Measurements from ENCODE around the gene CISH.
A peak's percentile ranks its signal among the peaks of the same experiment; 100 is the strongest.

CISH gene

DNA sequence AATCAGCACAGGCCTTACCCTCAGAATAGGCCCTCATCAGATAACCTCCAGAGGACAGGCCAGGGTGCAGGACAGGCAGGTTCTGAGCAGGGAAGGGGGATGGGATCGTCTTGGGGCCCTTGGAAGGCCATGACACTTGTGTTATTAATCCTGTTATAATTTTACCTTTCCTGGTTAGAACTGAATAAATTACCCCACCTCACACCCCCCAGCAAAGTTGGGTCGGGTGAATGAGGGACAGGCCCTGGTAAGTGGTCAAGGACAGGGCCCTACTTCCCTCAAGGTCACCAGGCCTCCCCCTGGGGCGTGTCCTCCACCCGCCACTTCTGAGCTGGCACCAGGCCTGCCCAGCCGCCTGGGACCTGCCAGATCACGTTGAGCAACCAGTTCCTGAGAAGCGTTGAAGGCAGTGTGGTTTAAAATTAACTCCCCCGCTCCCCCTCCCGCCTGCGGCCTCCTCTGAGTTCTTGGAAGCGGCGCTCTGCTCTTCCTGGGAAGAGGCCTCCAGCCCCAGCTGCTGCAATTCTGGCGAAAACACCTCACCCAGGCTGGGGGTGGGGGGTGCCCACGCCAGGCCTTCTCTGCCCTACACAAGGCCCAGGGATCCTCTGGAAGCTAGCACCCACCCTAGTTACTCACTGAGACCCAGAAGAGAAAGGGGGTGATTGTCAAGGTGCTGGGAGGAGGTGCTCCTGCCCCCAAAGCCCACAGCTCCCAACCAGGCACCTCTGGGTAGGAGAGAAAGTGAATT lies 10.6 kb downstream of the CISH start:
- H3K4me3 ChIP-seq (ENCODE audit: low read depth in 1 of 2, low read length in 2 of 2), result peak overlapping the region in 1 of 2 experiments; percentile 82; a peak in 1 of 4 replicates
- no peaks in the 10 kb centered on the region for H3K27me3 ChIP-seq (ENCODE audit: insufficient read depth, low read length, poor library complexity)
- no peak overlapping the region for H2AFZ ChIP-seq (ENCODE audit: low read depth, low read length)
- ATAC-seq (ENCODE audit: insufficient read depth, low read depth) (peak; percentile 48), DNase-seq (peak; percentile 98)
- H4K20me1 ChIP-seq (ENCODE audit: insufficient read depth, low read length), result peaks cover 9% of the 10 kb centered on the region; the same call in 1 of the 2 replicates
- peaks cover 91% of the 10 kb centered on the region for H3K4me1 ChIP-seq (ENCODE audit: insufficient read depth, low read length)
- peaks cover 30% of the 10 kb centered on the region for H3K36me3 ChIP-seq (ENCODE audit: insufficient read depth, low read length)
- H3K9me3 ChIP-seq (ENCODE audit: insufficient read depth, low read length, severe bottlenecking), result no peaks in the 10 kb centered on the region
- TF ChIP-seq, protein P1, sequence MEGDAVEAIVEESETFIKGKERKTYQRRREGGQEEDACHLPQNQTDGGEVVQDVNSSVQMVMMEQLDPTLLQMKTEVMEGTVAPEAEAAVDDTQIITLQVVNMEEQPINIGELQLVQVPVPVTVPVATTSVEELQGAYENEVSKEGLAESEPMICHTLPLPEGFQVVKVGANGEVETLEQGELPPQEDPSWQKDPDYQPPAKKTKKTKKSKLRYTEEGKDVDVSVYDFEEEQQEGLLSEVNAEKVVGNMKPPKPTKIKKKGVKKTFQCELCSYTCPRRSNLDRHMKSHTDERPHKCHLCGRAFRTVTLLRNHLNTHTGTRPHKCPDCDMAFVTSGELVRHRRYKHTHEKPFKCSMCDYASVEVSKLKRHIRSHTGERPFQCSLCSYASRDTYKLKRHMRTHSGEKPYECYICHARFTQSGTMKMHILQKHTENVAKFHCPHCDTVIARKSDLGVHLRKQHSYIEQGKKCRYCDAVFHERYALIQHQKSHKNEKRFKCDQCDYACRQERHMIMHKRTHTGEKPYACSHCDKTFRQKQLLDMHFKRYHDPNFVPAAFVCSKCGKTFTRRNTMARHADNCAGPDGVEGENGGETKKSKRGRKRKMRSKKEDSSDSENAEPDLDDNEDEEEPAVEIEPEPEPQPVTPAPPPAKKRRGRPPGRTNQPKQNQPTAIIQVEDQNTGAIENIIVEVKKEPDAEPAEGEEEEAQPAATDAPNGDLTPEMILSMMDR (IDR thresholded peaks at IDR 0.05; ENCODE audit: borderline replicate concordance, extremely low read depth, low read length, poor library complexity, severe bottlenecking), result no peak
- peaks cover 75% of the 10 kb centered on the region for H3K79me2 ChIP-seq (ENCODE audit: insufficient read depth, low read length)
- H3K4me2 ChIP-seq (ENCODE audit: insufficient read depth, low read length), result peak overlapping the region; percentile 85
- H3K27ac ChIP-seq (ENCODE audit: low read length), result peak overlapping the region; percentile 99
- peak overlapping the region; percentile 91 for H3K9ac ChIP-seq (ENCODE audit: low read depth, low read length)

DNA sequence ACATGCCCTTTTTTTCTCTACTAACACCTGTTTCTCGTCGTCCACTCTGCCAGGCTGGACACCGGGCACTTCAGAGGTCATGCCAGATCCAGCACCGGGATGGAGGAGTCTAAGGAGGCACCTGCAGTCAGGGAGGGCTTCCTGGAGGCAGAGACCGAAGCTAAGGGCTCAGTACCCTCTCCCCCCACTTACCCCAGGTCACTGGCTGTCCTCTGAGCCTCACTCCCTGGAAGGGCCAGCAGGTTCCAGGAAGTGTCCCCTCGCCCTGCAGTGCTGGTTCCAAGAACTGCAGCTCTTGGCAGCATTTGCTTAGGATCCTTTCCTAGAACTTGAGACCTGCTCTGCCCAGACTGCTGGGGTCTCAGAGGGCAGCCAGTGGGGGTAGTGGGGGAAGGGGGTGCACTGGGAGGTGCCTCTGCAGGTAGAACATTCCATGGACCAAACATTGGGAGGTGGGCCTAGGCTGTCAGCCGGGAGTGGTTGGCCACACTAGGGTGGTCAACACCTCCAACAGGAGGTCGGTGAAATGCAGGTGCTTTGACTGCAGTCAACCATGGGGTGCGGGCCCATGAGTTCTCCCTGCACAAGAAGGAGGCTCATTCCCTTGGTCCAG lies 11.3 kb downstream of the CISH start:
- Histone ChIP-seq H3K4me3 (ENCODE audit: low read depth in 1 of 2, low read length in 2 of 2) (peak overlapping the region in 1 of 2 experiments; percentile 43; a peak in 1 of 4 replicates), H3K27ac (ENCODE audit: low read length) (peak overlapping the region; percentile 99), H4K20me1 (ENCODE audit: insufficient read depth, low read length) (0 out of 2 replicates have a peak, but pooled peaks cover 2% of the 10 kb centered on the region), H3K27me3 (ENCODE audit: insufficient read depth, low read length, poor library complexity) (no peaks in the 10 kb centered on the region), H3K79me2 (ENCODE audit: insufficient read depth, low read length) (peaks cover 75% of the 10 kb centered on the region), H2AFZ (ENCODE audit: low read depth, low read length) (no peak overlapping the region), H3K9me3 (ENCODE audit: insufficient read depth, low read length, severe bottlenecking) (no peaks in the 10 kb centered on the region), H3K4me1 (ENCODE audit: insufficient read depth, low read length) (peaks cover 91% of the 10 kb centered on the region), H3K36me3 (ENCODE audit: insufficient read depth, low read length) (peaks cover 22% of the 10 kb centered on the region), H3K9ac (ENCODE audit: low read depth, low read length) (peak overlapping the region; percentile 91), H3K4me2 (ENCODE audit: insufficient read depth, low read length) (peak overlapping the region; percentile 85)
- ATAC-seq (ENCODE audit: insufficient read depth, low read depth) (no peak), DNase-seq (peak; percentile 79)
- TF ChIP-seq, protein P1 (IDR thresholded peaks at IDR 0.05; ENCODE audit: borderline replicate concordance, extremely low read depth, low read length, poor library complexity, severe bottlenecking), result no peak
- TF ChIP-seq EZH2 (IDR thresholded peaks at IDR 0.05; ENCODE audit: borderline replicate concordance, low read depth, low read length, severe bottlenecking), result no peak

DNA sequence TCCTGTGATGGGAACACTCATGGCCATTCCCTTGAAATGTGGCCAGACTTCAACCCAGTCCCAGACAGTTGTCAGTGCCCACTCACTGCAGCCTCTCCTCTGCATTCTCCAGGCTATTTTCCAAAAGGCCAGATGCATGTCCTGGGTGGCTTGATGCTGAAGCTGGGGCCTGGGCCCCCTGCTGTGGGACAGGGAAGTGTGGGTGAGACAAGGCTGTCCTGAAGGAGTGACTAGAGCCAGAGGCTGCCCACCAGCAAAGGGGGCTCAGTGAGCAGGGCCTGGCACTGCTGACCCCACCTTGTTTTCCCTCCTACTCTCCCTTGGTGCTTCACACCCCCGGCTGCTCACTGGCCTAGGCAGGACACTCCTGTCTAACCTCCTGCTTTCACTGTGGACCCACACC lies 11.9 kb downstream of the CISH start:
- ATAC-seq (ENCODE audit: insufficient read depth, low read depth) (no peak), DNase-seq (no peak)
- TF ChIP-seq, protein P1 (IDR thresholded peaks at IDR 0.05; ENCODE audit: borderline replicate concordance, extremely low read depth, low read length, poor library complexity, severe bottlenecking), result no peak
- no peak for TF ChIP-seq EZH2 (IDR thresholded peaks at IDR 0.05; ENCODE audit: borderline replicate concordance, low read depth, low read length, severe bottlenecking)
- peak overlapping the region; percentile 91 for H3K9ac ChIP-seq (ENCODE audit: low read depth, low read length)
- no peaks in the 10 kb centered on the region for H3K27me3 ChIP-seq (ENCODE audit: insufficient read depth, low read length, poor library complexity)
- H3K27ac ChIP-seq (ENCODE audit: low read length), result peak overlapping the region; percentile 99
- no peak overlapping the region; a peak in 1 of 4 replicates for H3K4me3 ChIP-seq (ENCODE audit: low read depth in 1 of 2, low read length in 2 of 2)
- peak overlapping the region; percentile 85 for H3K4me2 ChIP-seq (ENCODE audit: insufficient read depth, low read length)
- no peaks in the 10 kb centered on the region for H4K20me1 ChIP-seq (ENCODE audit: insufficient read depth, low read length)
- peaks cover 91% of the 10 kb centered on the region for H3K4me1 ChIP-seq (ENCODE audit: insufficient read depth, low read length)
- peaks cover 17% of the 10 kb centered on the region for H3K36me3 ChIP-seq (ENCODE audit: insufficient read depth, low read length)
- H3K79me2 ChIP-seq (ENCODE audit: insufficient read depth, low read length), result peaks cover 72% of the 10 kb centered on the region
- H3K9me3 ChIP-seq (ENCODE audit: insufficient read depth, low read length, severe bottlenecking), result no peaks in the 10 kb centered on the region
- H2AFZ ChIP-seq (ENCODE audit: low read depth, low read length), result no peak overlapping the region
